PFSK-1 (cell line): ENCODE data around the gene MTSS2.

Experiments
- FOXP2 ChIP-seq: optimal IDR thresholded peaks from 2 replicates; pipeline ENCODE3; 2011; ENCODE audit warnings: borderline replicate concordance, control low read depth, inconsistent platforms; ENCODE audit not compliant: insufficient read depth; ENCODE audit errors: extremely low read length, extremely low read depth
- POLR2AphosphoS5 ChIP-seq: IDR thresholded peaks from 2 replicates; pipeline ENCODE4 v1.6.1; 2012; ENCODE audit warnings: low read depth, mild to moderate bottlenecking, control low read depth, low read length, moderate library complexity
- SIN3A ChIP-seq: IDR thresholded peaks from 2 replicates; pipeline ENCODE4 v1.6.1; 2012; ENCODE audit warnings: mild to moderate bottlenecking, low read length, moderate library complexity, borderline replicate concordance; ENCODE audit not compliant: insufficient read depth
- TAF1 ChIP-seq: IDR thresholded peaks from 2 replicates; pipeline ENCODE4 v1.6.1; 2012; ENCODE audit warnings: low read length, control low read depth, borderline replicate concordance; ENCODE audit not compliant: insufficient read depth
- TF ChIP-seq, protein P1 (sequence below), 2 experiments: IDR thresholded peaks; 2 replicates each; pipeline versions ENCODE4 v1.6.1 to v1.8.0; 2011 to 2012; ENCODE audit warnings: low read depth in 2 of 2, low read length in 2 of 2, control low read depth in 1 of 2, inconsistent platforms in 1 of 2, mild to moderate bottlenecking in 1 of 2, moderate library complexity in 1 of 2; ENCODE audit not compliant: insufficient read depth in 1 of 2

DNA sequence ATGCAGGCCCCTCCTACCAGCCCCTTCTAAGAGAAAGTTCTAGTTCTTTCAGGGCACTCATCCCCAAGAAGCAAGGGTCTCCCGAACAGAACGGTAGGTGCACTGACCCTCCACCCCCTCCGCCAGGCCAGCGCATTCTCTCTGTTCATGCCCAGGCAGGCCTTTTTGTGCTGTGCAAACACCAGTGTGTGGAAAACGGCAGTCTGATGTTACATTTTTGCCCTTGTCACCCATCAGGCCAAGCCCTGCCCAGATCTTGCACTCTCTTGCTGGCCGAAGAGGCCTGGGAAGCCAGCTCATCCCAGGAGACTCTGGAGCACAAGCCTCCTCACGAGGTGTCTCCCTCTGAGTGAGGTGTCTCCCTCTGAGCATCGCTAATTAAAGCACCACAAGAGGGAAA lies 16.1 kb upstream of the MTSS2 start:
- TF ChIP-seq SIN3A (no peak), POLR2AphosphoS5 (no peak), FOXP2 (no peak), TAF1 (no peak)
- TF ChIP-seq, protein P1, sequence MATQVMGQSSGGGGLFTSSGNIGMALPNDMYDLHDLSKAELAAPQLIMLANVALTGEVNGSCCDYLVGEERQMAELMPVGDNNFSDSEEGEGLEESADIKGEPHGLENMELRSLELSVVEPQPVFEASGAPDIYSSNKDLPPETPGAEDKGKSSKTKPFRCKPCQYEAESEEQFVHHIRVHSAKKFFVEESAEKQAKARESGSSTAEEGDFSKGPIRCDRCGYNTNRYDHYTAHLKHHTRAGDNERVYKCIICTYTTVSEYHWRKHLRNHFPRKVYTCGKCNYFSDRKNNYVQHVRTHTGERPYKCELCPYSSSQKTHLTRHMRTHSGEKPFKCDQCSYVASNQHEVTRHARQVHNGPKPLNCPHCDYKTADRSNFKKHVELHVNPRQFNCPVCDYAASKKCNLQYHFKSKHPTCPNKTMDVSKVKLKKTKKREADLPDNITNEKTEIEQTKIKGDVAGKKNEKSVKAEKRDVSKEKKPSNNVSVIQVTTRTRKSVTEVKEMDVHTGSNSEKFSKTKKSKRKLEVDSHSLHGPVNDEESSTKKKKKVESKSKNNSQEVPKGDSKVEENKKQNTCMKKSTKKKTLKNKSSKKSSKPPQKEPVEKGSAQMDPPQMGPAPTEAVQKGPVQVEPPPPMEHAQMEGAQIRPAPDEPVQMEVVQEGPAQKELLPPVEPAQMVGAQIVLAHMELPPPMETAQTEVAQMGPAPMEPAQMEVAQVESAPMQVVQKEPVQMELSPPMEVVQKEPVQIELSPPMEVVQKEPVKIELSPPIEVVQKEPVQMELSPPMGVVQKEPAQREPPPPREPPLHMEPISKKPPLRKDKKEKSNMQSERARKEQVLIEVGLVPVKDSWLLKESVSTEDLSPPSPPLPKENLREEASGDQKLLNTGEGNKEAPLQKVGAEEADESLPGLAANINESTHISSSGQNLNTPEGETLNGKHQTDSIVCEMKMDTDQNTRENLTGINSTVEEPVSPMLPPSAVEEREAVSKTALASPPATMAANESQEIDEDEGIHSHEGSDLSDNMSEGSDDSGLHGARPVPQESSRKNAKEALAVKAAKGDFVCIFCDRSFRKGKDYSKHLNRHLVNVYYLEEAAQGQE (IDR thresholded peaks at IDR 0.05; ENCODE audit: insufficient read depth in 1 of 2, low read depth in 2 of 2, low read length in 2 of 2) = no peak
